ENCODE results near the gene TNP2. TPM values are rescaled to one million over a fixed set of nuclear protein-coding genes. Genes with fewer than 3 reads are reported as not detected.

Gene TNP2
- total RNA-seq, 1 donor from 2014 or later = not detected

GRCh38 chr16:11253995-11254912 is 14.9 kb downstream of the TNP2 start:
- H3K27ac Mint-ChIP-seq = peak overlapping the region; percentile 39
- no peaks in the 10 kb centered on the region for H3K27me3 Mint-ChIP-seq
- peaks cover 3% of the 10 kb centered on the region for H3K9me3 Mint-ChIP-seq
- H3K36me3 Mint-ChIP-seq = peaks cover 4% of the 10 kb centered on the region
- DNase-seq (ENCODE audit: extremely low spot score, unreplicated experiment) = no peak
- peak overlapping the region; percentile 83 for H3K4me3 Mint-ChIP-seq
- H3K4me1 Mint-ChIP-seq (ENCODE audit: unreplicated experiment) = peaks cover 35% of the 10 kb centered on the region
- no peak for TF ChIP-seq CTCF (conservative IDR thresholded peaks at IDR 0.05)

- no peak for TF ChIP-seq CTCF (conservative IDR thresholded peaks at IDR 0.05)
- peak overlapping the region; percentile 81 for H3K4me3 Mint-ChIP-seq
- H3K27ac Mint-ChIP-seq = peak overlapping the region; percentile 51
- DNase-seq (ENCODE audit: extremely low spot score, unreplicated experiment) = no peak
- no peaks in the 10 kb centered on the region for H3K27me3 Mint-ChIP-seq
- peaks cover 35% of the 10 kb centered on the region for H3K4me1 Mint-ChIP-seq (ENCODE audit: unreplicated experiment)
- H3K9me3 Mint-ChIP-seq = peaks cover 3% of the 10 kb centered on the region
- H3K36me3 Mint-ChIP-seq = peaks cover 4% of the 10 kb centered on the region
Observed at GRCh38 chr16:11253009-11253994, 15.8 kb downstream of the TNP2 start.

- peak overlapping the region; percentile 51 for H3K27ac Mint-ChIP-seq
- DNase-seq (ENCODE audit: extremely low spot score, unreplicated experiment) = no peak
- no peaks in the 10 kb centered on the region for H3K27me3 Mint-ChIP-seq
- peaks cover 4% of the 10 kb centered on the region for H3K36me3 Mint-ChIP-seq
- peaks cover 3% of the 10 kb centered on the region for H3K9me3 Mint-ChIP-seq
- H3K4me3 Mint-ChIP-seq = peak overlapping the region; percentile 81
- peaks cover 35% of the 10 kb centered on the region for H3K4me1 Mint-ChIP-seq (ENCODE audit: unreplicated experiment)
- no peak for TF ChIP-seq CTCF (conservative IDR thresholded peaks at IDR 0.05)
Observed at GRCh38 chr16:11252482-11252931, 16.6 kb downstream of the TNP2 start.

GRCh38 chr16:11251525-11252481 is 17.3 kb downstream of the TNP2 start:
- peaks cover 3% of the 10 kb centered on the region for H3K9me3 Mint-ChIP-seq
- no peak overlapping the region for H3K4me3 Mint-ChIP-seq
- H3K4me1 Mint-ChIP-seq (ENCODE audit: unreplicated experiment) = peaks cover 29% of the 10 kb centered on the region
- no peak for DNase-seq (ENCODE audit: extremely low spot score, unreplicated experiment)
- no peak for TF ChIP-seq CTCF (conservative IDR thresholded peaks at IDR 0.05)
- H3K36me3 Mint-ChIP-seq = peaks cover 4% of the 10 kb centered on the region
- H3K27me3 Mint-ChIP-seq = no peaks in the 10 kb centered on the region
- H3K27ac Mint-ChIP-seq = peak overlapping the region; percentile 26
